GM18870 (cell line): Measurements from ENCODE around the gene CD99.
"Not testable (repeated sequence)": the region's sequence is repeated elsewhere in the genome, so short reads cannot be mapped to it uniquely, and the experiment has no call there.

ENCODE experiments used
- ATAC-seq: cut with Tn5 transposase; IDR thresholded peaks from one replicate; pipeline ENCODE4 v1.9.1; 2021; ENCODE audit warnings: moderate library complexity; ENCODE audit not compliant: unreplicated experiment

CD99 gene

DNA sequence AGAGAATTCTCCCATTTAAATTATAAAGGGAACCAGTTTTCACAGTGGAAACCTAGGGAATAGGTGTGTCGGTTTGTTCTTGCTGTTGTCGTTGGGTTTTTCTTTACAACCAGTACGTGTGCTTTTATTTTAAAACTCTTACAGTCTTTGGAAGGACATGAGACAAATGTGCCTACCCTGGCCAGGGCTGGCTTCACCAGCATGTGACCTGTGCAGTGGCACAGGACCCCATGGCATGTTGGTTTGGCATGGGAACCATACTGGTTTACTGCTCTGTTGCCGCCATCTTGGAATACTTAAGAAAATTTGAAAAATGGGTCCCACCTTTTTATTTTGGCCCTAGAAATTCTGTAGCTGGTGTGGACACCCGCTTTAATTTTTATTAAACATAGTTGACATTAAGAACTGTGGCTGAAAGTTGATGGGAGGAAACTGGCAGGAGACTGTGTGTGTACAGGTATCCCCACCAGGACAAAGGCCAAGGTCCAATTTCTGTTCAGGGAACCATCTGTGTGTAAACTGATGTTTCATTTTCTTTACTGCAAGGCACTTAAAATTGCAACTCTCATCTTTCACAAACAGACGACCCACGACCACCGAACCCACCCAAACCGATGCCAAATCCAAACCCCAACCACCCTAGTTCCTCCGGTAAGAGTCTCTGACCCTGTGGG, 28.8 kb downstream of the CD99 start:
- no peak for ATAC-seq

DNA sequence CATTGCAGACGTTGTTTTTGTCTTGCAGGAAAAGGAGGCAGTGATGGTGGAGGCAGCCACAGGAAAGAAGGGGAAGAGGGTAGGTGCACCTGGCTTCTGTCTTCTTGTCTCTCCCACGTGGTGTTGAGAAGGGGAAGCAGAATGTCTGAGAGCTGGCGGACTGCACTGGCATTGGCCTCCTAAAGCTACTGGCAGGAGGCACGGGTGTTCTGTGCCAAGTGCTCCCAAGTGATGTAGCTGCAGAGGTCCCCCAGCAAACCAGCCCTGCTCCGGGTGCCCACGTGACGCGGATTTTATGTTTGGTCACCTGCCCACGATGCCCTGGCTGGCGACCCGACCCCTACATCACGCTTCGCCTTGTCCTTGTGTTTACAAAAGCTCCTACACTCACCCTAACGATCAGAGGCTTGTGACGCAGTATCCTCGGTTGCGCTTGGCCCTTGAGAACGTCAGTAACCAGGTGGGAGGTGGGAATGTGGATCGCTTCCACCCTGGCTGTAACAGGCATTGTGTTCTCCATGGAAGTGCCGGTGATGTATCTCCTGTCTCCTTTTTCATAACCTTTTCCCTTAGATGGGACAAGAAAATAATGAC, 32.3 kb downstream of the CD99 start:
- no peak for ATAC-seq

DNA sequence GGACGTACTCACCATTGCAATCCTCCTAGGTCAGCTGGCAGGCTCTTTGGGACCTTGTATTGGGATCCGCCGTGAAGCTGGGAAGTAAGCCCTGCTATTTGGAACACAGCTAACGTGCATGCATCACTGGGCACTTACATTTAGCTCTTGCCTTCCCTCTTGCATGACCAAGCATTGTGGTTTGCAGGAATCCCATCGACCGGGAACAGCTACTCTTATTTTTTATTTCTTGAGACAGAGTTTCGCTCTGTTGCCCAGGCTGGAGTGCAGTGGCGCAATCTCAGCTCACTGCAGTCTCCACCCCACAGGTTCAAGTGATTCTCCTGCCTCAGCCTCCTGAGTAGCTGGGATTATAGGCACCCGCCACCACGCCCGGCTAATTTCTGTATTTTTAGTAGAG, 36.2 kb downstream of the CD99 start:
- not testable (repeated sequence) for ATAC-seq

DNA sequence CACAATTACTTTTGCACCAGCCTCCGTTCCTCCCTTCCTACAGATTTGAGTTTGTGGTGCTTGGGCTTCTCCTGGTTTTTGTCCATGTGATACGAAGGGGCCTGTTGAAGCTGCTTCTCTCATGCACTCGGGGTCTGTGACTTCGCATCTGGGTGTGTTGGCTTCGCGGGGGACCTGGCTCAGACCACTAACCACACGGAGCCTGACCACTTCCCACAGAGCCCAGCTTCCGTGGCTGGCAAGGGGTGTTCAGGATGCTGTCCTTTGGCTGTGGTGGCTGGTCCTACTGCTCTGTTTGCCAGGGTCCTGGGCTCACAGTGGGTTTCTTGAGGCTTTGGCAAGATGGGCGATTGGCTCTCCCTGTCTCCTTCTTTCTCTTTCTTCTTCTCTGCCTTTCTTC, 41.0 kb downstream of the CD99 start:
- no peak for ATAC-seq

DNA sequence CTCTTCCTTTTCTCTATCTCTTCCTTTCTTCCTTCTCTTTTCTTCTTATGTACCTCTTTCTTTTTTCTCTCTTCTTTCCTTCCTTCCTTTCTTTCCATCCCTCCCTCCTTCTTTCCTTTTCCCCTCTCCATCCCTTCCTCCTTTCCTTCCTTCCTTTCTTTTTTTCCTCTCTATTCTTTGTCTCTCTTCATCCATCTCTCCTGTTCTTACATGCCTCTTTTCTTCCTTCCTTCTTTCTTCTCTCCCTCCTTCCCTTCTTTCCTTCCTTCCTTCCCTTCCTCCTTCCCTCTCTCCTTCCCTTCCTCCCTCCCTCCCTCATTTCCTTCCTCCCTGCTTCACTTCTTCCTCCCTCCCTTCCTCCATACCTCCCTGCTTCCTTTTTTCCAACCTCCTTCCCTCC, 41.6 kb downstream of the CD99 start:
- ATAC-seq, result no peak

DNA sequence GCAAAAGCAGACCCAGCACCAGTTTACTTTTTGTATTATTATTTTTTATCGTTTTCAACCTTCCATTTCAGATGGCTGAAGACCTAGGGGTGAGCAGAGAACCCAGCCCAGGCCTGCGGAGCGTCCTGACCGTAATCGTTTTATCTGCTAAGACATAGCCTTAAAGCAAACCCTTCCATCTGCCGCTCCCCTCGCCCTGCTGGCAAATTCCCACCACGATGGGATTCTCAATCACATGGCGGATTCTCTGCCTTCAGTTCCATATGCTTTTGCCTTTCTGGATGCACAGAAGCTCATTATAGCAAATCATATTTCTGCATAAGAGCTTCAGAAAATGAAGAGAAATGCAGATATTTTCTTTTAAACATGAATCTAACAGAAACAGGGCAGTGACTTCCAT, 42.2 kb downstream of the CD99 start:
- ATAC-seq, result no peak

DNA sequence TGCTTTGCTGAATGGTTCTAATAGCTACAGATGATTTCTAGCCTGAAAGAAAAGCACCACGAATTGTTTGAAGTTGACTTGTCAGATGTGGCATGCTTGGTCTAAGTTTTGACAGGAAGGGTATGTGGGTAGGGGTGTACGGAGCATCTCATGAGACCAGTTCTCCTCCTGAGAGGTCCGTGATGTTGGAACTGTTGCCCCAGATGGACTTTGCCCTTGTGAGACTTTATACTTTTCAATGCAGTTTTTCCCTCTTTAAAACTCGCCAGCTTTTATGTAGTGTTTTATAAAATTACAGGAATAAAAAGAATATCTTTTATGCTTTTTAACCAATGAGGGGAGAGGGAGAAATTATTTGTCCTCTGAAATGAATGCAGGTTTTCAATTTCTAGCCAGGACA, 44.2 kb downstream of the CD99 start:
- ATAC-seq, result no peak

DNA sequence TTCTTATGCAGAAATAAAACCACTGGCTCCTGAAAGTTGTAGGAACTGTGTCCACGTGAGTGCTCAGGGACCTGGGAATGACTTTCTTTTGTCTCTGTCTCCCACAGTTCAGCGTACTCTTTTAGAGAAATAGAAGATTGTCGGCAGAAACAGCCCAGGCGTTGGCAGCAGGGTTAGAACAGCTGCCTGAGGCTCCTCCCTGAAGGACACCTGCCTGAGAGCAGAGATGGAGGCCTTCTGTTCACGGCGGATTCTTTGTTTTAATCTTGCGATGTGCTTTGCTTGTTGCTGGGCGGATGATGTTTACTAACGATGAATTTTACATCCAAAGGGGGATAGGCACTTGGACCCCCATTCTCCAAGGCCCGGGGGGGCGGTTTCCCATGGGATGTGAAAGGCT, 49.6 kb downstream of the CD99 start:
- ATAC-seq, result no peak

DNA sequence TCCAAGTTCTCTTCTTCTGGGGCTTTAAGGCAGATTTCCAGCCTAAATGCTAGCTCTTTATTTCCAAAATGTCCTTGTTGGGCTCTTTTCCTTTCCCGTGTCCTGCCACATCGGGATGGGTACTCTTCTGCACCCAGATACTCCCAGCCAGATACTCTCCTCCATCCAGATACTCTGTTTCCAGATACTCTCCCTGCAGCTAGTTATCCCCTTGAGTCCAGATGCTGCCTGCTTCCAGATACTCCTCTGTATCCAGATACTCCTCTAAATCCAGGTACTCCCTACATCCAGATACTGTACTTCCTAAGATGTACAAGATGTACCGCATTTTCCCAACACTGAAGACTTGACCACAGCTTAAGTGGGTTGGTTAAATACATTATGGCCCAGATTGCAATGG, 50.3 kb downstream of the CD99 start:
- no peak for ATAC-seq

DNA sequence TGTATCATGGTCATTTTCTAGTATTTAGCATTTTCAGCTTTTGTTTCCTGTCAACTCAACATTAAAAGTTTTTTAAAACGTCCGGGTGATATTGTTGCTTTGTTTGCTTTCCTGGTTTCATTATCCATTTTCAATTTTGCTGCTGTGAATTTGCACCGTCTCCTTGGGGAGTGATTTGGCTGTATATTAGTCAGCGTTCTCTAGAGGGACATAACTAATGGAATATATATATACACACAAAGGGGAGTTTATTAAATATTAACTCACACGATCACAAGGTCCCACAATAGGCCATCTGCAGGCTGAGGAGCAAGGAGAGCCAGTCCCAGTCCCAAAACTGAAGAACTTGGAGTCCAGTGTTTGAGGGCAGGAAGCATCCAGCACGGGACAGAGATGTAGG, 55.2 kb downstream of the CD99 start:
- ATAC-seq, result not testable (repeated sequence)

DNA sequence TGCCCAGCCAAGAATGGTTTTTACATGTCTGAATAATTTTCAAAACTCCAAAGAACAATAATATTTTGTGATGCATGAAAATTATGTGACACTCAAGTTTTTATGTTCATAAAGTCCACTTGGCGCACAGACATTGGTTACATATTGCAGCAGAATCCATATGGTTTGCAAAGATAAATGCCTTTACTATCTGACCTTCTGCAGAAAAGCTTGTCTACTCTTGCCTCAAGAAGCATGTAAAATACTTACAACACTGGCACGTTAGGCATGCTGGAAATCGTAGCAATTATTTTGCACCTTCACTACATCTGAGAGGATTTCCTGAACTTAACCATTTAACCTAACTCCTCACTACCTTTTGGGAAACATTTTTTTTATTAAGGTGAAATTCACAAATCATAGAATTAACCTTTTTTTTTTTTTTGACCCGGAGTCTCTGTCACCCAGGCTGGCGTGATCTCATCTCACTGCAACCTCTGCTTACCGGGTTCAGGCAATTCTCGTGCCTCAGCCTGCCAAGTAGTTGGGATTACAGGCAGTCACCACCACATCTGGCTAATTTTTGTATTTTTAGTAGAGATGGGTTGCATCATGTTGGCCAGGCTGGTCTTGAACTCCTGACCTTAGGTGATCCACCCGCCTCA, 57.2 kb downstream of the CD99 start:
- ATAC-seq, result no peak

DNA sequence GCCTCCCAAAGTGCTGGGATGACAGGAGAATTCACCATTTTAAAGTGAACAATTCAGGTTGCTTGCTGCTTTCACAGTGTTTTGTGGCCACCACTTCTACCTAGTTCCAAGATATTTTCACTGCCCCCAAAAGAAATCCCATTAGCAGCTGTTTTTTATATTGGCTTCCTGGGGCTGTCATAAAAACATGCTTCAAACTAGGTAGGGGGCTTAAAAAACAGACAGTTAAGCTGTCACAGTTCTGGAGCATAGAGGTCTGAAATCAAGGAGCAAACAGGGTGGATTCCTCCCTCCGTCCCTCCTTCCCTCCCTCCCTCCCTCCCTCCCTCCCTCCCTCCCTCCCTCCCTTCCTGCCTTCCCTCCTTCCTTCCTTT, 57.7 kb downstream of the CD99 start:
- ATAC-seq, result no peak

DNA sequence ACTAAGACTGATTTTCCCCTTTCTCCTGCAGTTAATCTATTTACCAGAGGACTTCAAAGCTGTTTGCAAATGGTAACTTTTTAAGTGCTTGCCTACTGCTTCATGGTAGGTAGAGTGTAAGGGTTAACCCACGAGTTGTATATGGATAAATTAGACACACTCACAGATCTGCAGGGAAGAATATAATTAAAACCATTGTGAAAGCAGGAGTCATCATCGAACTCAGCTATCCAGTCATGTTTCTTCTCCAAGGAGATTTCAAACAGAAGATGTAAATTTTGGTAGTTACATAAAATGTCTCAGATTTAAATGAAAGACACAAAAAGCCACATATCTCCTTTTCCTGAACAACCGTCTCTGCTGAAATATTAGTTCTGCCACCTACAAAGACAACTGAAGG, 60.2 kb downstream of the CD99 start:
- no peak for ATAC-seq

DNA sequence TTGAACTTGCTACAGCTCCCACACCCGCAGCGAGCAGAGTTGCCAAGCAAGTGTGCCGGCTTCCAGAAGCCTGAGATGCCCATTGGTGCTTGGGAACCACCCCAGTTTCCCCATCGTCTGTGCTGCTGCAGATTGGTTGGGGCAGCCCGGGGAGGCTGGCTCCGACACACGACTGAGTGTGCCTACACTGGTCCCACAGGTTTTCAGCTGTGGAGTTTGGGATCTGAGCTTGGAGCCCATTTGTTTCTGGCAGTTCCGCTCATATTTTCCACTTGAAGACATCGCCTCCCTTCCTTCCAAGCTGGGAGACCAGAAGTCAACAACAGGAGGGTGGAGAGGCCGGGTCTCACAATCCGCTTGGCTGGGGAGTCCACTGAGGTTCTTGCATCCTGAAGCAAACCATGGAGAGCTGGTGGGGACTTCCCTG, 60.8 kb downstream of the CD99 start, which contains the start of gene XG:
TSS of gene XG (plus strand) at position 167 of the 427 bp plus-strand sequence. CDS start at position 402, 235 bp downstream.
- not testable (repeated sequence) for ATAC-seq

DNA sequence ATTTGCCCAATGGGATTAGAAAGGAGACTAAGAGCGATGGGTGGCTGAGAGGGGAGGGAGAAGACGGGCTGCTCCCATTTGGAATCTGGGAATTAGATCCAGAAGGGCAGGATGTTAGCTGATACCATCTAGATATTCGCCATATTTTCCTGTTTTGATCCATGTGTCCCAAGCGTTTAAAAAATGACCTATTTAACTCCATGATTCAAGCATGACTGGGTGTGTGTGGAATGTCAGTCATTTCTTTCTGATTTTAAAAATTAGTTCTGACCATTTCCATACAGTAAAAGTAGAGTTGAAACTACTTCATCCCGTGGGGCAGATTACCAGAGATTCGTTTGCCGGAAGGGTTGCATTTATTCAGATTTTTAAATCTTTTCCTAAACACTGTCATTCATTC, 61.3 kb downstream of the CD99 start:
- ATAC-seq, result not testable (repeated sequence)

DNA sequence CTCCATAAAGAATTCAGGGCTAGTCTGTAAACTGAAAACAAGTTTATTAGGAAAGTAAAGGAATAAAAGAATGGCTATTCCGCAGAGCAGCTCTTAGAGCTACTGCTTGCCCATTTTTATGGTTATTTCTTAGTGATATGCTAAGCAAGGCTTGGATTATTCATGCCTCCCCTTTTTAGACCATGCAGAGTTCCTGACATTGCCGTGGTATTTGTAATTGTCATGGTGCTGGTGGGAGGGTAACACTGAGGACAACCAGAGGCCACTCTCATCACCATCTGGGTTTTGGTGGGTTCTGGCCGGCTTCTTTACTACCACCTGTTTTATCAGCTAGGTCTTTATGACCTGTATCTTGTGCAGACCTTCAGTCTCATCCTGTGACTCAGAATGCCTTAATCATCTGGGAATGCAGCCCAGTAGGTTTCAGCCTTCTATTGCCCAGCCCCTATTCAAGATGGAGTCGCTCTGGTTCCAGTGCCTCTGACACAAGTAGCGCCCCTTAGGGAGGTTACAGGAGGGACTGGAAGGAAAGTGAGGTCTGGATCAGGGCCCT, 64.1 kb downstream of the CD99 start:
- ATAC-seq, result not testable (repeated sequence)

DNA sequence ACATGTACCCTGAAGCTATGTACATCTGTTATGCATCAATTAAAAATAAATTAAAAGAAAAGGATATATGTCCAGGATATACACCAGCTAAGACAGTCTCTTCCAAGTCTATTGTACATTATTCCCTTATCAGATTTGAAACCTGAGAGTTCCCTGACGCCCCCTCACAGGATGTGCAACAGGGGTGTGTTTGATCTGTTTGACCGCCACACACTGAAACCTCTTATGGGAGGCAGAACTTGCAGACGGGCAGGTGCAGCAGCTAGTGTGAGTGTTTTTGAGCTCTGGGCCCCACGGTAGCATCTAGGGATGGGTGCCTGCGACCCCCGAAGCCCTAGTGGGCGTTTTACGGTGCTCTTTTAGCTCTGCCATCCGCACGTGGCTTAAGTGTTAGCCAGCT, 65.5 kb downstream of the CD99 start:
- ATAC-seq, result no peak

DNA sequence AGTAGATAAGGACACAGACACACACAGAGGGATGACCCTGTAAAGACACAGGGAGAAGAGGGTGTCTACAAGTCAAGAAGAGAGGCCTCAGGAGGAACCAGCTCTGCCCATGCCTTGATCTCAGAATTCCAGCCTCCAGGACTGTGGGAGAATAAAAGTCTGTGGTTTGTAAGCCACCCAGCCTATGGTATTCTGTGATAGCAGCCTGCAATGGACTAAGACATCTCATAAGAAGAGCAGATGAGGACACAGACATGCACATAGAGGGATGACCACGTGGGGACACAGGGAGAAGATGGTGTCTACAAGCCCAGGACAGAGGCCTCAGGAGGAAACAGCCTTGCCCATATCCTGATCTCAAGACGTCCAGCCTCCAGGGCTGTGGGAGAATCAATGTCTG, 70.2 kb downstream of the CD99 start:
- ATAC-seq, result no peak

DNA sequence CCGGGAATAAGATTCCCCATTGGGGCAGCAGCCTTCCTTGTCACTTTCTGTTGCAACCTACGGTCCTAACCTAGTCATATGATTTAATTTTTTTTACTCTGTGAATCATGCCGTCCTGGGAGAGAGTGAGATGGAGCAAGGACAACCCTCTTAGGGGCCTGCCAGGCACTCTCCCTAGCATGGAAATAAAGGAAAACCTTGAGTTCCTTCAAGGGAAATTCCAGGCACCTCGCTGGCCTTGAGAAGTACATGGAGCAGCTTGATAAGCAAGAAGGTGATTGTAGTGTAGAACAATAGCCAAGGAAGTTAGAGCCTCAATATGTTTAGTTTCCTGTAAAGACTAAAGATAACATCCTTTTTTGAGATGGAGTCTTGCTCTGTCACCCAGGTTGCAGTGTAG, 71.6 kb downstream of the CD99 start:
- ATAC-seq, result not testable (repeated sequence)

DNA sequence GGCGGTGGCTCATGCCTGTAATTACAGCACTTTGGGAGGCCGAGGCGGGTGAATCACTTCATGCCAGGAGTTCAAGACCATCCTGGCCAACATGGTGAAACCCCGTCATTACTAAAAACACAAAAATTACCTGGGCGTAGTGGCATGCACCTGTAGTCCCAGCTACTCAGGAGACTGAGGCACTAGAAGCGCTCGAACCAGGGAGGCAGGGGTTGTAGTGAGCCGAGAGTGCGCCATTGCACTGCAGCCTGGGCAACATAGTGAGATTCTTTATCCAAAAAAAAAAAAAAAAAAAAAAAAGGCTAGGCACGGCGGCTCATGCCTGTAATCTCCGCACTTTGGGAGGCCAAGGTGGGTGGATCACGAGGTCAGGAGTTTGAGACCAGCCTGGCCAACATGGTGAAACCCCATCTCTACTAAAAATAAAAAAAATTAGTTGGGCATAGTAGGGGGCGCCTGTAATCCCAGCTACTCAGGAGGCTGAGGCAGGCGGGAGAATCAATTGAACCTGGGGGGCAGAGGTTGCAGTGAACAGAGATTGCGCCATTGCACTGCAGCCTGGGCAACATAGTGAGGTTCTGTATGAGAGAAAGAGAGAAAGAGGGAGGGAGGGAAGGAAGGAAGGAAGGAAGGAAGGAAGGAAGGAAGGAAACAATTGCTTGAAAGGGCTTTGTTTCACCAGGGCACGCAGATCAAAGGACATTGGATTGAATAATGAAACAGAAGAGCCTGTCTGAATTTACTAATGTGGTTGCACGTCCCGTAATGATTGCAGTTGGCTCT, 73.9 kb downstream of the CD99 start:
- not testable (repeated sequence) for ATAC-seq

DNA sequence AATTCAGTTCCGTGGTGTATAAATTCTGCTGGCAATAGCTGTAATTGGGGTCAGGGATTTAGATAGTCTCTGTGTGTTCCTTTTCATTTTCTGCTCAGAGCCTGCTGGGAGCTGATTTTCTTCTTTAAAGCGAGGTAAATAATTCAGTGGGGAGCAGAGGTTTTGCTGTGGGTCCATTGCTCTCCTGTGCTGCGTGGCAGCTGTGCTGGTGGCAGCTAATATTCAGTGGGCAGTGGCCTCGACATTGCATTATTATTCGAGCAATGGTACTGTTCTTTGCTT, 74.4 kb downstream of the CD99 start:
- ATAC-seq, result no peak

DNA sequence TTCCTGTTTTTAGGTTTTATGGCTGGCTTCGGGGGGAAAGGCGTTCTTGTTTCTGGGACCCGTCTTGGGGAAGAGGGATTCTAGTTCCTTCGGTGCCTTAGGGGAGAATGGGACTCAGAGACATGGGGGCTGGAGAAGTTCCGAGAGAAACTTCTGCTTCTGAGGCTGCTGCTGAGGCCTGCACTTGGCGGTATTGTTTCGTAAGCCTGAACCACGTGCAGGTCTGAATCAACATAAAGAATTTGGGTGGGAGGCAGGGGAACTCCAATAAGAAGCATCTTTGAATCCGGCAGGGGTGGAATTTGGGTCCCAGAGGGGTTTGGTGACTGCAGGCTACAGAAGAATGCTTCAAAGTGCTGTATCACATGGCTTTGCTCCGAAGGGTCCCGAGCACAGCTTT, 75.8 kb downstream of the CD99 start:
- ATAC-seq, result no peak
